DMS79 (cell line): ENCODE measurements around the gene SART3.
"Not testable (repeated sequence)": the region's sequence is repeated elsewhere in the genome, so short reads cannot be mapped to it uniquely, and the experiment has no call there.

Experiments used
- DNase-seq: peaks from one replicate; lab custom pipeline; 2025; lab: John Stamatoyannopoulos, UW

The SART3 gene

DNA sequence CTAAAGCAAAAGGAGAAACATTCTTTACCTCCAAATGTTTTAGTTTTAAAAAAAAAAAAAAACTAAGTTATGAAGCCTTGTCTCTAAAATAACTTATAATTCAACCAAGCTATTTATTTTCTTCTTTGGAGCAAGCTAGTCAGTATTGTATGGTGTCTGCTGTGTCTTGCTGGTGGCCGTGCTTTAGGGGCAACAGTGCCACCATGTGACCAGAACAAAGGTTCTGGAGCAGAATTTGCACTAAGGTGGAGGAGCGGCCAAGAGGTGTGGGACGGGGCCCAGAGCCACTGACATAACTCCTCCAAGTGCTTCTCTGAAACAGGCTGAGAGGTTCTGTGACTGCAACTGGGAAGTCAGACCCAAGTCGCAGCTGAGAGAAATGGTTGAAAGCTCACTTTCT, 41.4 kb downstream of the SART3 start:
- no peak for DNase-seq

DNA sequence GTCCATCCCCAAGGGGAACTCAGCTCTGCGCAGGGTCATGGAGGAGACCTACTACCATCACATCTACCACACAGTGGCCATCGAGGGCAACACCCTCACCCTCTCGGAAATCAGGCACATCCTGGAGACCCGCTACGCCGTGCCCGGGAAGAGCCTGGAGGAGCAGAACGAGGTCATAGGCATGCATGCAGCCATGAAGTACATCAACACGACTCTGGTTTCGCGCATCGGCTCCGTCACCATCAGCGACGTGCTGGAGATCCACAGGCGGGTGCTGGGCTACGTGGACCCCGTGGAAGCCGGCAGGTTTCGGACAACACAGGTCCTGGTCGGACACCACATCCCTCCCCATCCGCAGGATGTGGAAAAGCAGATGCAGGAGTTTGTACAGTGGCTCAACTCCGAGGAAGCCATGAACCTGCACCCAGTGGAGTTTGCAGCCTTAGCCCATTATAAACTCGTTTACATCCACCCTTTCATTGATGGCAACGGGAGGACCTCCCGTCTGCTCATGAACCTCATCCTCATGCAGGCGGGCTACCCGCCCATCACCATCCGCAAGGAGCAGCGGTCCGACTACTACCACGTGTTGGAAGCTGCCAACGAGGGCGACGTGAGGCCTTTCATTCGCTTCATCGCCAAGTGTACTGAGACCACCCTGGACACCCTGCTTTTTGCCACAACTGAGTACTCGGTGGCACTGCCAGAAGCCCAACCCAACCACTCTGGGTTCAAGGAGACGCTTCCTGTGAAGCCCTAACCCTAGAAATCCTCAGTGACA, 42.1 kb downstream of the SART3 start:
- no peak for DNase-seq

DNA sequence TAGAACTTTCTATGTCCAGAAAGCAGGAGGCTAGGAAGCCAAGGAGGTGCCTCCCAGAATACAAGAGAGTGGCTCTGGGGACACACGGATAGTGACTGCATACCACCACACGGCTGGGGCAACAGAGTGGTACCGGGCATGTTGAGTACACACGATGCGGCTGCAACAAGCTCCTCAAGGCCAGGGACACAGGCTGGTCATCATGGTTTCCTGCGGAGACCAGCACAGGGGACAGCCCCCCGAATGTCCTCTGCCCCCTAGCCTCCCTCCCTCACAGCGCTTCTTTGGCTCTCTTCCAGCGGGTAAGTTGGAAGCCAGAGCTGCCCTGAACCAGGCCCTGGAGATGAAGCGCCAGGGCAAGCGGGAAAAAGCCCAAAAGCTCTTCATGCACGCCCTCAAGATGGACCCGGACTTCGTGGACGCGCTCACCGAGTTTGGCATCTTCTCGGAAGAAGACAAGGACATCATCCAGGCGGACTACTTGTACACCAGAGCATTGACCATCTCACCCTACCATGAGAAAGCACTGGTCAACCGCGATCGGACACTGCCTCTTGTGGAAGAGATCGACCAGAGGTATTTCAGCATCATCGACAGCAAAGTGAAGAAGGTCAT, 42.8 kb downstream of the SART3 start:
- no peak for DNase-seq

DNA sequence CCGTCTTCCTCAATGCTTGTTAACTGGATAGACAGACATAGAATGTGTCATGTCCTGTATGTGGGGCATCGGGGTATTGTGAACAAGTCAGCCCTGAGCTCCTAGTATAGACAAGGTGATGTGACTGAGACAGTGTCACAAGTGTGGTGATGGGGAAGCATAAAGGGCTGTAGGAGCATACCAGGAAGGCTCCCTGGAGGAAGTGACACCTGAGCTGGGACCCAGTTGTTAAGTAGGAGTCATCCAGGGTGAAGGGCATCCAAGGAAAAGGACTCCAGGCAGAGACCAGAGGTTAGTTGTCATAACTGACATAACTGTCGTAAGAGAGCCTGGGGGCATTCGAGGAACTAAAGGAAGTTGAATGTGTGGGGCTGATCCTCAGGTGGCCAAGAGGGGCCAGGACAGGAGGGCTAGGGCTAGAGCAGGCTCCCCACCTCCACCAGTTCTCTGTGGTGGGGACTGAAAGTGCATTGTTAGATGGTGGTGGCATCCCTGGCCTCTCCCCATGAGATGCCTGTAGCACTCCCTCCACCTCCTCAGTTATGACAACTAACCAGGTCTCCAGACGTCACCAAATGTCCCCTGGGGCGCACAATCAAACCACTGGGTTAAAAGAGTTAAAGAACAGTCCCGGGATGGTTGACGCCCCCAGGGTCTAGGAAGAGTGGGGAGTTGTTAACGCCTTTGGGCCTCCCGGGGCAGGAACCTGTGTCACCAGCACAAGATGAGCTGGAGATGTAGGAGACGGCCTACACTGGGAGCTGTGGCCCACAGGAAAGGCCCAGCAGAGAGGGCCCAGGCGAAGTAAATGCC, 43.5 kb downstream of the SART3 start:
- no peak for DNase-seq

DNA sequence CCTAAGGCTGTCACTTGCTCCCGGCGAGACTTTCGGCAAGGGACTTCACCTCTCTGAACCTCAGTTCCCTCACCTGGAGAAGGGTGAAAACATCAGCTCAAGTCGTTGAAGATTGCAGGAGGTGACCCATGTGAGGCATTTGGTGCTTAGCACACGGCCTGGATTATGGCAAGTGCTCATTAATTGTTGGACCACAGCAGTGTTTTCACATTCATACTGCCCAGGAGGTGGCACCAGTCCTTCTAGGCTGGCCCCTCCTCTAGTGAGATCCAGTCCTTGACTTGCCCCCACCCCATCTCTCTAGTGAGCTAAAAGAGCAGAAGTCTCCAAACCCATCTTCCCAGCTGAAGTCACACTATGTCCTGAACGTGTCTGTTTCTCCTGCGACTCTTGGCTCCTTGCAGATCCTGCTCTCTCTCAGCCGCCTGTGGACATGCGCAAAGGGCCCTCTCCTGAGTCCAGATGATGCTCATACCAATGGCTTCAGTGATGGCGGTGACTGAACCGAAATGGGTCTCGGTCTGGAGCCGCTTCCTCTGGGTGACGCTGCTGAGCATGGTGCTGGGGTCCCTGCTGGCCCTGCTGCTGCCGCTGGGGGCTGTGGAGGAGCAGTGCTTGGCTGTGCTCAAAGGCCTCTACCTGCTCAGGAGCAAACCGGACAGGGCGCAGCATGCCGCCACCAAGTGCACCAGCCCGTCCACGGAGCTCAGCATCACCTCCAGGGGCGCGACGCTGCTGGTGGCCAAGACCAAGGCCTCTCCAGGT, 44.3 kb downstream of the SART3 start:
- no peak for DNase-seq

DNA sequence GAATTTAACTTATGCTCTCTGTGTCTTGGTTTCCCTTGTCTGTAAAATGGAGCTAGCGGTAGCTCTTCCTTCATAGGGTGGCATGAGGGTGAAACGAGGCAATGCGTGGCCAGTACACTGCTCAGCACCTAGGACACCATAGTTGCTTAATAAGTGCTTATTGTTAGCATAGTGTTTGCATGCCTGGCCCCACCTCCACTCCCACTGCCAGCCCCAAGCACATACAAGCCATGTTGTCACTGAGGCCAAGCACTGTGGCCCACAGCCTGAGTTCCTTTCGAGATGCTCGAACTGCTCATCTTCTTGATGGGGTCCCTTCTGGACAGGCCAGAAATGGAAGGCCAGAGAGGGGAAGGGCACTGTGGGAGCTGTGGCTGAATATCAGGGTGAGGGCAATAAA, 45.1 kb downstream of the SART3 start:
- no peak for DNase-seq

DNA sequence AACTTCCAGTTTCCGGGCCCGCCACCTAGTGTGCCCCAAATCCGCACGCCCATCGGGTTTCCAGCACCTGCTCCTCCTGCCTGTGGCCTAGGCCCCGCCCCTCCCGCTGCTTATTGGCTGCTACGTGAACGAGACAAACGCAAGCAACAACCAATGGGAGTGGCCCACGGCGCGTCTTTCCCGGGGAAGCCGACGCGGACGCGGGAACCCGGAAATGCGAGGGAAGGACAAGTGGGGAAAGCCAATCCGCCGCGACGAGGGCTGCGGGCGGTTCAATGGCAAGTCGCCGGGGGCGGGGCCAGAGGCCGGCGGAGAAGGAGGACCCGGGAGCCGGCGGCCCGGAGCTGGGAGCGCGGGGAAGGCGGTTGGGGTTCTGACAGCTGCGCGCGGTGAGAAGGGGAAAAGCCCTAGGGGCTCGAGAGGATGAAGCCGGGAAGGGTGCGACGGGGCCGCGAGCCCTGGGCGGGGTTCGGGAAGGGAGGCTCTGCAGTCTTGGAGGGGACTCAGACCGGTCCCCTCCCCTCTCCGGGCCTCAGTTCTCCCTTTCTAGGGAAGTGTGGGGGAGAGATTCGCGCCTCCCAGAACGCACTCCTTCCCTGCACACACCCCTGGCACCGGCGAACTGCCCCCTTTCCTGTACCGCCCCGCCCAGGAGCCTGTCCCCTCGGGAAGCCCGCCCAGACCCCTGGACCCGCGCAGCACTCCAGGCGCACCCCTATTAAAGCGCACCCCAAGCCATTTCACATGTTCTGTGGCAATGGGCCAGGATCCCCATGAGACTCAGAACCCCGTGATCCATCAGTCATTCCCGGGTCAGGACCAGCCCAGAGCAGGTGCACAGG, 45.8 kb downstream of the SART3 start, which contains the start of gene FICD:
TSS of gene FICD (plus strand) at position 305 of the 842 bp plus-strand sequence. CDS start 1,696 bp downstream, outside the sequence.
- DNase-seq, result peak; percentile 99

DNA sequence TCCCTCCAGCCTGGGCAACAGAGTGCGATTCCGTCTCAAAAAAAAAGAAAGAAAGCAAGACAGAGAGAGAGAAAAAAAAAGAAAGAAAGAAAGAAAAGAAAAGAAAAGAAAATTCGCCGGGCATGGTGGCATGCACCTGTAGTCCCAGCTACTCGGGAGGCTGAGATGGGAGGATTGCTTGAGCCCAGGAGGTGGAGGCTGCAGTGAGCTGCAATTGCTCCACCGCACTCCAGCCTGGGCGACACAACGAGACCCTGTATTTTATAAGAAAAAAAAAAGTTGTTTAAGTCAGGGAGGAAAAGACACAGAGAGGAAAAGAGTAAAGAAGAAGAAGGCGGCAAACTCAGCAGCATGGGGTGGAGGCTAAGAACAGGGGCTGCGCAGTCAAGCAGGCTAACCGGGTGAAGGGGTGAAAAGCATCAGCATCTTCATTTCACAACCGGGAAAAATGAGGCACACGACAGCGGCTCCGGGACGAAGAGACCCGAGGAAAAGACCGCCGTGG, 46.5 kb downstream of the SART3 start:
- DNase-seq, result no peak

DNA sequence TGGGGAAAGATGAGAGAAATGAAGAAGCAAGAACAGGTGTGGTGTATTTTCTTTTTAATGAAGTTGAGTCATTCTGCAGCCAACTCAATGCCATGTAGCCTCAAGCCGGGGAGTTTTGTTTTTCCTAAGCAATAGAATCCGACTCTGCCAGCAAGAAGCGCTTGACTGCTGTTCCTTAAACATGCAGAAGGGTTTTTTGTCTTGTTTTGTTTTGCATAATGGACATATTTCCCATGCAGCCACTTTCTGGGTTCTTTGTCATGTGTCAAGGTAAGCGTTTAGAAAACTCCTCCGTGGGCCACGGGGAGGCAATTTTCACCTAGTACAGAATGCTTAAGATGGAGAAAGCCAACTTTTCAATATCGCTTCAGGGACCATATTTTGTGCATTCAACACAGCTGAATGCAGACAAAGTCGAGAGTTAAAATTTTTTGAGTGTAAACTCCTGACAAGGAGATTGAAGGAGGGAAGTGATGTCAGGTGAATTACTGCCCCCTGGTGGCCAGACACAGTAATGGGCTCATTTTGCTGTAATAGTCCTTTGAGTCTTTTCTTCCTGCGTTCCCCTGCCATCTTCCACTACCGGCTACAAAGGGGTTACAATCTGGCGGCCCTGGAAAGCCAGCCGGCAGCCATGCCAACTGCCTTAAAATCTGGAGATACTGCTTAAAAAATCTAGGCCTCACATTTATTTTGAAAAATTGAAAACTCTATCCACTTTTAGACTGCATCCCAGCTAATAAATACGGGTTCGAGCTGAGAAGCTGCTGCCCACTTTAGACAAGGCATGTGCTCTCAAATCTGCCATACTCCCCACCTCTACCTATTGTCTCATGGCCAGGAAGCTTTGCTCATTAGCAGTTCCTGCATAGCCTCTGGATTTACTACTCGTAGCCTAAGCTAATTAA, 49.1 kb downstream of the SART3 start:
- DNase-seq, result peak; percentile 49

DNA sequence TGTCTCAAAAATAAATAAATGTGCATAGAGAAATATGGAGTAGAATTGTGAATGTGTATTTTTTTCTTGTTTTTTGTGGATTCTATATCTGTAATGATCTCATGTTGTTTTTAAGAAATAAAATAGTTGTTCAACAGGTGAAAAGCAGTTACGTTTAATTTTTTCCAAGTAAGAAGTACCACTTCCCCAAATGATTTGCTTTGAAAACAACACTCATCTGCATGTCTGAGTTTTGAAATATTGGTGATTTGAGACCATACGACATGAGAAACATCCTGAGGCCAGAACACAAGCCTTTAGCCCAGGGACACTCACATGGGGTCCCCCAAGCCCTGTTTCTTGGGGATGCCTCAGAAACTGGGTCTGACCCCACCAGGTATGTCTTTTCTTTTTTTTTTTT, 50.1 kb downstream of the SART3 start:
- no peak for DNase-seq

DNA sequence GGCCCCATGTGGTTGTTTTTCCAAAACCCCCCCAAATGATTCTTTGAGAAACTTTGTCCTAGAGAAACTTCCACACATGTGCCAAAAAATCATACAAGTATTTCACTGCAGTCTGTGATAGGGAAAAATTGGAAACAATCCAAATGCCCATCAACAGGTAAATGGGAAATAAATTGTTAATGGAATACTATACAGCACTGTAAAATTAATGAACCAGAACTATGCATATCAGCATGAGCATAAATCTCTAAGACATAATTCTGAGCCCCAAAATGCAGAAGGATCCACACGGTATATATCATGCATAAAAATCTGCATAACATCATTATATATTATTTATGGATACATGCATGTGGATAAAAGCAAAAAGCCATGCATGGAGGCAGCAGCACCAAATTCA, 51.2 kb downstream of the SART3 start:
- DNase-seq, result no peak

DNA sequence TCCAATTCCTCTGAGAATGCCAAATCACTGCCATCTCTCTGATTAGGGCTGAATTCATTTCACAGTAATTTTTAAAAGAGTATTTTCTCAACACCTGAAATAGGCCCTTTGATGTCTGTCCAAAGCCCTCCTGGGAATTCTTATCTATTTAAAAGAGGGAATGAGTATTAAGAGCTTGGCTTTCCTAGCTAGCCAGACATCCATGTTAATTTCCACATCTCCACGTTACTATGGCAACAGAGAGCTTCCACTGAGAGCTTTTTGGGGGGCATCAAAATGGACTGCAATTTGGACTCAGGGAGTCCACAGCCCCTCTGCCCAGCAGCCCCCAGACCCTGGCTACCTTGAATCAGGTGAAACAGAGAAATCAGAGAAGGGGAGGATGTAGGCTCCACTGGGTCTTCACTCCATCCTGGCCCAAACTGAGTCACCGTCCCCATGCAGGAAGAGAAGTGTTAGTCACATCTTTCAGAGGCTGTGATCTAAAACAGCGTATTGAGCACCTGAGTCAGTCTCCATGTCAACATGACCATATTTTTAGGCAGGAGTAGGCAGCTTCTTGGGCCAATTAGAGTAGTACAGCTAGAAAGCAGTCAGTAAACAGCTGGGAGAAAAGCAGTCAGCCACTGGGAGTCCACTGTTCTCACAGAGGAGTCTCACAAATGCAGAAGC, 52.9 kb downstream of the SART3 start:
- DNase-seq, result no peak

DNA sequence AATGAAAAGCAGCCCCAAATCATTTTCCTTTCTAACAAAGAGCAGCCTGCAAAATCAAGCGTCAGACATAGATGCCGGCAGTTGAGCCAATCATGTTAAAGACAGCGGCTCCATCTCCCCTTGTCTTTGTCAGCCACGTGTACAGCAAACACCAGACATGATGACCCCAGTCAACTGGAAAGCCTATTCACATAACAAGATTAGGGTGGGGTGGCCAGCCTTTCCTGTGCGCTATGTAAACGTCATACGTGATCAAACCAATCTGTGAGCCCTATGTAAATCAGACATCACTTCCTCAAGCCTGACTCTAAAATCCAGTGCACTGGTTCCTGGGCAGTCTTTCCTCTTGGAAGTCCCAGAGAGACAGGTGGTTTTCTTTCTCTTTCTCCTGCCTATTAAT, 55.8 kb downstream of the SART3 start:
- DNase-seq, result no peak

DNA sequence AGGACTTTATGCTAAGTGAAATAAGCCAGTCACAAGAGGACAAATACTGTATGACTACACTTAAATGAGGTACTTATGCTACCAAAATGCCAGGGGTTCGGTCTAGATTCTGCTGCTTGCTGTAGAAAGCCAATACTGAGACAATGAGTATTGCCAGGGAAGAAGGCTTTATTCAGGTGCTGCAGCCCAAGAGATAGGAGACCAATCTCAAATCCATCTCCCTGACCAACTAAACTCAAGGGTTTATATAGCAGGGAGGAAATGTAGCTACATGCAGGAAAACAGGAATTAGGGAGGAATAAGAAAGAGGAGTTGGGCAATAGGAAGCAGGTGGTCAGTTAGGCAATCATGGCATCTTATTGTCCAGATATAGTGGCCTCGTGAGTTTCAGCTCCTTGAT, 58.1 kb downstream of the SART3 start:
- no peak for DNase-seq

DNA sequence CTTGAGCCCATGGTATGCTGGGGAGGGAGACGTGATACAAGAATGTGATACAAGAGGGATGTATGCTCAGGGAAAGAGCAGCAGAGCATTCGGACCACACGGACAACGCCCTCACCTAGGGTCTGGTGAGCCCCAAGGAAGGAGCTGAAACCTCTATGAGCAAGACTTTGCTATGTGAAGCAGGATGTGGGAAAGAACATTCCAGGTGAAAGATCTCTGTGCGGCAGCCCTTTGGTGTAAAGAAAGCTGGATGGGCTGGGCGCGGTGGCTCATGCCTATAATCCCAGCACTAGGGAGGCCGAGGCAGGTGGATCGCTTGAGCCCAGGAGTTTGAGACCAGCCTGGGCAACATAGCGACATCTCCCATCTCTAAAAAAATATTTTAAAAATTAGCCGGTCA, 62.8 kb downstream of the SART3 start:
- DNase-seq, result no peak

DNA sequence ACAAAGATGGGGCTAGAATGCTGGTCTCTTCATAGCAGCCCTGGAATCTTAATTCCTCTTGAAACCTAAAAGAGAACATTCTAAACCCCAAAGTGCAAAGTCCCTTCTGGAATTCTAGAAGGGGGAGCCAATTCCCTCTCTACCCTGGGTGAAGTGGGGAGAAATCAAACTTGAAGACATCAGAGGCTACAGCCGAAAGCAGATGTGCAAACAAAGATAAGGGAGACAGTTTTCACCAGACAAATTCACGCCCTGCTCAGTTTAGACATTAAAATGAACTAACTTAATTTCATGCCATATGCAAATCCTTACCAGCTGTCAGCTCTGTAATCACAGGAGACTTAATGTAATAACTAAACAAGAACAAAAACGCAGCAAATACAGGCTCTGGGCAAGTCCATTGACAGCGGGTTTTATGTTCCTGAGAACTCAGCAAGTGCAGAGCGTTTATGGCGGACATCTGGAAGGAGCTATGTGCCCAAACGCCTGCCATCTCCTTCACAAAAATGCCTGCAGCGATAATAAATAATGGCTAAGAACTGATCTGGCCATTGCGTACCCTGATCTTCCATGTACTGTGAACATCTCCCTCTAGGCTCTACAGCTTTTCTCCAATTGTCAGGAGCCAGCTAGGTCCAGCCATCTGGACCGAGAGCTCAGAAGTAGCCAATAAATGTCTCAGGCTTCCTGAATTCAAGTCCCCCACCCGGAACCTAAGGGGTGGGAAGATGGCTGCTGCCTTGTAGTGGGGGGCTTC, 65.0 kb downstream of the SART3 start:
- DNase-seq, result no peak

DNA sequence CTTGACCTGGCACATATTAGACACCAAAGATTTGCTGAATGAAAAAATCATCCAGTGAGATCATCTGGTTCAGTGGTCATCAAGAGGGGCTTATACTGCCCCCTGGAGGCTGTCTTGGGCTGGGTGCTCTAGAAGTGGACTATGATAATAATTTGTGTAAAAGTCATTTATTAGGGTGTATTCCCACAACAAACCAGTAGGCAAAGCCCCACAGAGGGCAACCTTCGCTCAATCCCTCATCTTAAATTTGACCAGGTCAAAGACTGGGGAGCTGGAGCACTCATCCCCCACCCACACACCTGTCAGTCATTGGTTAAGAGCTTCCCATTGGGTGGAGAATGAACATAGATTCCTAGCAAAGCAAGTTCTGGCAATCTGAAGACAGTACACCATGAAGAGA, 65.9 kb downstream of the SART3 start:
- no peak for DNase-seq

DNA sequence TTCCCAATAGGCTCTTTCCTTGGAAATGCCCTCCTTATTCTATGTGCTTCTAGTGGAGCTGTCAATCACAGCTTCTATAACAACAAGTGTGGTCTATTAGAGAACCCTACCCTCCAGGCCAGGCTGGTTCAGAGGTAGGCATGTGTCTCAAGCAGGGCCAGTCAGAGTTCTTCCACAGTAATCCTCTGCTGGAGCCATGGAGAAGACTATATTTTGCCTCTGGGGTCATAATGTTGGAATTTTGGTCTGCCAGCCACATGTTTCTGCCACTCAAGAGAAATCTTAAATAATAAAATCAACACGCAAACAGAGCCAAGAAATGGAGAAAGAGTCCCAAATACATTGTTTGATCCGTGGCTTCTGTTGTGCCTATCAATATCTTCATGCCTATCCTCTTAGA, 69.7 kb downstream of the SART3 start:
- no peak for DNase-seq

DNA sequence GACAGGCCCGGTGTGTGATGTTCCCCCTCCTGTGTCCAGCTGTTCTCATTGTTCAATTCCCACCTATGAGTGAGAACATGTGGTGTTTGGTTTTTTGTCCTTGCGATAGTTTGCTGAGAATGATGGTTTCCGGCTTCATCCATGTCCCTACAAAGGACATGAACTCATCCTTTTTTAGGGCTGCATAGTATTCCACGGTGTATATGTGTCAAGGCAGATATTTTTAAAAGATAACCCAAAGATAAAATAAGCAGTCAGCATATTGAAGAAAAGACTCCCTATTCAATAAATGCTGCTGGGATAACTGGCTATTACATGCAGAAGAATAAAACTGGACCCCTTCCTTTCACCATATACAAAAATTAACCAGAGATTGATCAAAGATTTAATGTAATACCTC, 73.9 kb downstream of the SART3 start:
- not testable (repeated sequence) for DNase-seq
